Osteoblast (primary cell): ENCODE measurements around the gene DDC. TPM values are rescaled to one million over a fixed set of nuclear protein-coding genes. Genes with fewer than 3 reads are reported as not detected.

ENCODE experiments used
- DNase-seq: peaks from one replicate; pipeline ENCODE4 v3.0.0; 2011; ENCODE audit warnings: low spot score, mixed read lengths; ENCODE audit not compliant: insufficient read length; ENCODE audit errors: missing footprints
- H2AFZ ChIP-seq: 2 replicates; pipeline ENCODE4 v1.6.0; 2011; ENCODE audit warnings: mild to moderate bottlenecking, low read length
- H3K27ac ChIP-seq: 2 replicates; pipeline ENCODE4 v1.5.1; 2011; ENCODE audit warnings: mild to moderate bottlenecking, low read depth, low read length, moderate library complexity
- H3K27me3 ChIP-seq: 2 replicates; pipeline ENCODE4 v1.6.0; 2012; ENCODE audit warnings: mild to moderate bottlenecking, control low read depth, inconsistent platforms, low read length, moderate library complexity; ENCODE audit not compliant: insufficient read depth
- H3K36me3 ChIP-seq: 2 replicates; pipeline ENCODE4 v1.5.1; 2011; ENCODE audit warnings: mild to moderate bottlenecking, low read length, control low read depth, moderate library complexity; ENCODE audit not compliant: insufficient read depth
- H3K4me1 ChIP-seq: 2 replicates; pipeline ENCODE4 v1.5.1; 2011; ENCODE audit warnings: mild to moderate bottlenecking, low read length, control low read depth, moderate library complexity; ENCODE audit not compliant: insufficient read depth
- H3K4me2 ChIP-seq: 2 replicates; pipeline ENCODE4 v1.6.0; 2011; ENCODE audit warnings: mild to moderate bottlenecking, low read length; ENCODE audit not compliant: insufficient read depth
- H3K4me3 ChIP-seq: fragments of 200-600 bp; sonication (generic); 3 replicates; pipeline ENCODE4 v1.5.1; 2012; ENCODE audit warnings: mild to moderate bottlenecking, low read length, inconsistent platforms; ENCODE audit not compliant: insufficient read depth
- H3K79me2 ChIP-seq: 2 replicates; pipeline ENCODE4 v1.6.0; 2012; ENCODE audit warnings: mild to moderate bottlenecking, low read length, control low read depth, inconsistent platforms; ENCODE audit not compliant: insufficient read depth
- H3K9me3 ChIP-seq: 2 replicates; pipeline ENCODE4 v1.5.1; 2011; ENCODE audit warnings: low read depth, low read length, control low read depth
- H4K20me1 ChIP-seq: 2 replicates; pipeline ENCODE4 v1.6.0; 2012; ENCODE audit warnings: mild to moderate bottlenecking, low read length, control low read depth; ENCODE audit not compliant: insufficient read depth
- CTCF ChIP-seq: IDR thresholded peaks from 2 replicates; pipeline ENCODE4 v1.5.1; 2011; ENCODE audit warnings: mild to moderate bottlenecking, low read depth, low read length, moderate library complexity; ENCODE audit errors: extremely low read depth
- total RNA-seq: library from RNA; depleted of rRNA; stranded (reverse); fragments of >200 nt; gene quantifications from 2 replicates; pipeline ENCODE4 v1.2.3, GENCODE V29; 2012

DDC gene
- total RNA-seq, 1 donor, result not detected

GRCh38 chr7:50448823-50449222 is 116.4 kb downstream of the DDC start:
- H4K20me1 ChIP-seq, result no peaks in the 10 kb centered on the region
- no peak for TF ChIP-seq CTCF
- no peaks in the 10 kb centered on the region for H3K9me3 ChIP-seq
- peaks cover 6% of the 10 kb centered on the region for H3K36me3 ChIP-seq
- H3K27me3 ChIP-seq, result peaks cover 2% of the 10 kb centered on the region
- H3K4me2 ChIP-seq, result peak overlapping the region; percentile 90
- no peak for DNase-seq
- H3K79me2 ChIP-seq, result no peaks in the 10 kb centered on the region
- H3K4me1 ChIP-seq, result peaks cover 21% of the 10 kb centered on the region
- no peak overlapping the region for H3K27ac ChIP-seq
- no peak overlapping the region for H3K4me3 ChIP-seq
- H2AFZ ChIP-seq, result no peak overlapping the region

- Histone ChIP-seq H2AFZ (no peak overlapping the region), H3K27me3 (no peaks in the 10 kb centered on the region), H3K4me1 (peaks cover 21% of the 10 kb centered on the region), H3K79me2 (no peaks in the 10 kb centered on the region), H3K4me3 (no peak overlapping the region), H3K27ac (no peak overlapping the region), H4K20me1 (no peaks in the 10 kb centered on the region), H3K36me3 (peaks cover 6% of the 10 kb centered on the region), H3K9me3 (no peaks in the 10 kb centered on the region), H3K4me2 (peak overlapping the region; percentile 23)
- TF ChIP-seq CTCF, result no peak
- DNase-seq, result no peak
These were observed 118.7 kb downstream of the DDC start for GRCh38 chr7:50446542-50446960.

- Histone ChIP-seq H3K4me2 (no peak overlapping the region), H4K20me1 (no peaks in the 10 kb centered on the region), H3K4me3 (no peak overlapping the region), H3K4me1 (peaks cover 18% of the 10 kb centered on the region), H3K27ac (peak overlapping the region; percentile 67), H3K79me2 (no peaks in the 10 kb centered on the region), H3K36me3 (no peaks in the 10 kb centered on the region), H3K27me3 (no peaks in the 10 kb centered on the region), H3K9me3 (no peaks in the 10 kb centered on the region), H2AFZ (no peak overlapping the region)
- TF ChIP-seq CTCF, result no peak
- DNase-seq, result no peak
These were observed 128.9 kb downstream of the DDC start for GRCh38 chr7:50436133-50436806.

GRCh38 chr7:50431722-50432305 is 133.4 kb downstream of the DDC start:
- no peak overlapping the region for H3K4me3 ChIP-seq
- no peaks in the 10 kb centered on the region for H3K27me3 ChIP-seq
- no peak overlapping the region for H3K27ac ChIP-seq
- no peak for TF ChIP-seq CTCF
- no peak overlapping the region for H3K4me2 ChIP-seq
- no peaks in the 10 kb centered on the region for H3K36me3 ChIP-seq
- no peak overlapping the region for H2AFZ ChIP-seq
- no peaks in the 10 kb centered on the region for H3K9me3 ChIP-seq
- H3K79me2 ChIP-seq, result no peaks in the 10 kb centered on the region
- no peak for DNase-seq
- no peaks in the 10 kb centered on the region for H4K20me1 ChIP-seq
- peaks cover 17% of the 10 kb centered on the region for H3K4me1 ChIP-seq
